ENCODE measurements around the gene GARIN5B. TPM values are rescaled to one million over a fixed set of nuclear protein-coding genes. Genes with fewer than 3 reads are reported as not detected.

The GARIN5B gene
- total RNA-seq, 2 donors from 2014 or later: 1.5 TPM; not detected in 1

GRCh38 chr19:55352549-55353145 is 10.4 kb downstream of the GARIN5B start:
- WGBS: 44% methylated on average over 25 of the region's 25 CpGs
- no peak overlapping the region for H3K4me3 ChIP-seq
- H3K9me3 ChIP-seq: no peaks in the 10 kb centered on the region
- H3K4me1 ChIP-seq (replicated peaks): peaks cover 5% of the 10 kb centered on the region
- peaks cover 3% of the 10 kb centered on the region for H3K27me3 ChIP-seq (replicated peaks; ENCODE audit: insufficient read depth)
- no peak for DNase-seq (ENCODE audit: low spot score)
- H3K27ac ChIP-seq: no peak overlapping the region
- no peak for TF ChIP-seq POLR2A (IDR thresholded peaks at IDR 0.05)
- no peak for TF ChIP-seq POLR2AphosphoS5 (IDR thresholded peaks at IDR 0.05)
- no peak for TF ChIP-seq CTCF (IDR thresholded peaks at IDR 0.05)
- no peaks in the 10 kb centered on the region for H3K36me3 ChIP-seq
- intact Hi-C loops (cut with DNase I): no loop called here

- DNase-seq (ENCODE audit: low spot score): no peak
- H3K9me3 ChIP-seq: no peaks in the 10 kb centered on the region
- no peak for TF ChIP-seq CTCF (IDR thresholded peaks at IDR 0.05)
- TF ChIP-seq POLR2A (IDR thresholded peaks at IDR 0.05): no peak
- TF ChIP-seq POLR2AphosphoS5 (IDR thresholded peaks at IDR 0.05): no peak
- H3K27me3 ChIP-seq (replicated peaks; ENCODE audit: insufficient read depth): peaks cover 3% of the 10 kb centered on the region
- intact Hi-C loops (cut with DNase I): no loop called here
- peaks cover 5% of the 10 kb centered on the region for H3K4me1 ChIP-seq (replicated peaks)
- H3K36me3 ChIP-seq: no peaks in the 10 kb centered on the region
- 71% methylated on average over 6 of the region's 6 CpGs for WGBS
- H3K4me3 ChIP-seq: no peak overlapping the region
- H3K27ac ChIP-seq: no peak overlapping the region
Observed at GRCh38 chr19:55352040-55352439, 11.0 kb downstream of the GARIN5B start.

GRCh38 chr19:55350620-55351315 is 12.3 kb downstream of the GARIN5B start:
- intact Hi-C loops (cut with DNase I): no loop called here
- no peak for TF ChIP-seq POLR2A (IDR thresholded peaks at IDR 0.05)
- TF ChIP-seq CTCF (IDR thresholded peaks at IDR 0.05): no peak
- no peak for TF ChIP-seq POLR2AphosphoS5 (IDR thresholded peaks at IDR 0.05)
- DNase-seq (ENCODE audit: low spot score): no peak
- Histone ChIP-seq H3K4me3 (no peak overlapping the region), H3K9me3 (no peaks in the 10 kb centered on the region), H3K36me3 (no peaks in the 10 kb centered on the region), H3K4me1 (replicated peaks) (peaks cover 5% of the 10 kb centered on the region), H3K27ac (no peak overlapping the region), H3K27me3 (replicated peaks; ENCODE audit: insufficient read depth) (peaks cover 3% of the 10 kb centered on the region)
- 65% methylated on average over 11 of the region's 11 CpGs for WGBS

GRCh38 chr19:55348317-55349034 is 14.6 kb downstream of the GARIN5B start:
- no peak for TF ChIP-seq POLR2A (IDR thresholded peaks at IDR 0.05)
- no peak for TF ChIP-seq POLR2AphosphoS5 (IDR thresholded peaks at IDR 0.05)
- no peak for TF ChIP-seq CTCF (IDR thresholded peaks at IDR 0.05)
- H3K27me3 ChIP-seq (replicated peaks; ENCODE audit: insufficient read depth): peaks cover 3% of the 10 kb centered on the region
- intact Hi-C loops (cut with DNase I): no loop called here
- no peak overlapping the region for H3K4me3 ChIP-seq
- H3K27ac ChIP-seq: no peak overlapping the region
- H3K9me3 ChIP-seq: no peaks in the 10 kb centered on the region
- no peaks in the 10 kb centered on the region for H3K36me3 ChIP-seq
- WGBS: 70% methylated on average over 22 of the region's 22 CpGs
- peaks cover 3% of the 10 kb centered on the region for H3K4me1 ChIP-seq (replicated peaks)
- DNase-seq (ENCODE audit: low spot score): no peak

Measured in prostate gland (tissue), 2 donors.